Cardiac muscle cell (in vitro differentiated cells and primary cell): ENCODE measurements around the gene P2RX3. TPM values are rescaled to one million over a fixed set of nuclear protein-coding genes. Genes with fewer than 3 reads are reported as not detected.

Source experiments
- DNase-seq, 2 donors: peaks; one replicate each; pipeline versions ENCODE4 v3.0.0 to v3.0.0-alpha.2; 2010 to 2017; ENCODE audit warnings: low read depth in 1 of 2, low spot score in 1 of 2
- H3K27ac ChIP-seq: fragments of 200-600 bp; sonication (generic); 2 replicates; pipeline ENCODE4 v1.5.1; 2016
- H3K27me3 ChIP-seq: fragments of 200-600 bp; sonication (generic); 2 replicates; pipeline ENCODE4 v1.6.0; 2016; ENCODE audit warnings: control low read depth
- H3K36me3 ChIP-seq: fragments of 200-600 bp; sonication (generic); 2 replicates; pipeline ENCODE4 v1.5.1; 2016; ENCODE audit warnings: control low read depth
- H3K4me1 ChIP-seq: fragments of 200-600 bp; sonication (generic); 2 replicates; pipeline ENCODE4 v1.8.1; 2017; ENCODE audit warnings: low read depth, mild to moderate bottlenecking, mixed run types
- H3K4me3 ChIP-seq: fragments of 200-600 bp; sonication (generic); 2 replicates; pipeline ENCODE4 v1.5.1; 2016; ENCODE audit warnings: mild to moderate bottlenecking
- H3K9me3 ChIP-seq: fragments of 200-600 bp; sonication (generic); 2 replicates; pipeline ENCODE4 v1.5.1; 2017; ENCODE audit warnings: low read depth, mild to moderate bottlenecking, control low read depth
- CTCF ChIP-seq: IDR thresholded peaks from 2 replicates; pipeline ENCODE4 v1.5.1; 2012; ENCODE audit warnings: low read depth, mild to moderate bottlenecking, low read length
- polyA plus RNA-seq: library from polyadenylated mRNA; unstranded; fragments of >200 nt; fragmentation: Nextera tagmentation; extraction: Ambion mirVana; gene quantifications from 2 replicates; pipeline ENCODE4 v1.2.1, GENCODE V29; 2016
- total RNA-seq: library from RNA; depleted of rRNA; stranded (reverse); fragments of >200 nt; gene quantifications from 2 replicates; pipeline ENCODE4 v1.2.3, GENCODE V29; 2016

The P2RX3 gene
- total and polyA plus RNA-seq, 2 experiments from 2014 or later: 0.09 to 0.62 TPM

GRCh38 chr11:57324886-57325734, 13.0 kb upstream of the P2RX3 start, which contains the start of gene TNKS1BP1:
TNKS1BP1 (minus strand) TSS chr11:57324952; CDS start chr11:57321885, 3,067 bp downstream.
- no peaks in the 10 kb centered on the region for H3K27me3 ChIP-seq
- peak within 1 kb of the TSS; percentile 94 for H3K27ac ChIP-seq
- DNase-seq: peak; percentile 98 to 99
- H3K4me3 ChIP-seq: peak within 1 kb of the TSS; percentile 64
- H3K36me3 ChIP-seq: peaks cover 25% of the 10 kb centered on the region
- no peaks in the 10 kb centered on the region for H3K9me3 ChIP-seq
- H3K4me1 ChIP-seq: peaks cover 33% of the 10 kb centered on the region
- no peak for TF ChIP-seq CTCF

- Histone ChIP-seq H3K4me1 (peaks cover 33% of the 10 kb centered on the region), H3K4me3 (peak overlapping the region; percentile 64), H3K9me3 (no peaks in the 10 kb centered on the region), H3K27me3 (no peaks in the 10 kb centered on the region), H3K36me3 (peaks cover 31% of the 10 kb centered on the region), H3K27ac (peak overlapping the region; percentile 94)
- no peak for TF ChIP-seq CTCF
- no peak for DNase-seq
Observed at GRCh38 chr11:57325735-57326048, 12.5 kb upstream of the P2RX3 start.

GRCh38 chr11:57327721-57328120, 10.4 kb upstream of the P2RX3 start:
- DNase-seq: no peak
- Histone ChIP-seq H3K9me3 (no peaks in the 10 kb centered on the region), H3K36me3 (peaks cover 48% of the 10 kb centered on the region), H3K4me3 (no peak overlapping the region), H3K4me1 (peaks cover 15% of the 10 kb centered on the region), H3K27ac (no peak overlapping the region), H3K27me3 (no peaks in the 10 kb centered on the region)
- no peak for TF ChIP-seq CTCF

GRCh38 chr11:57330029-57330428, 8.1 kb upstream of the P2RX3 start:
- Histone ChIP-seq H3K36me3 (peaks cover 48% of the 10 kb centered on the region), H3K4me1 (peaks cover 10% of the 10 kb centered on the region), H3K9me3 (no peaks in the 10 kb centered on the region), H3K4me3 (no peak overlapping the region), H3K27ac (no peak overlapping the region), H3K27me3 (no peaks in the 10 kb centered on the region)
- TF ChIP-seq CTCF: no peak
- DNase-seq: no peak

GRCh38 chr11:57331720-57332119, 6.4 kb upstream of the P2RX3 start:
- no peak for TF ChIP-seq CTCF
- Histone ChIP-seq H3K27me3 (no peaks in the 10 kb centered on the region), H3K36me3 (peaks cover 48% of the 10 kb centered on the region), H3K9me3 (no peaks in the 10 kb centered on the region), H3K27ac (no peak overlapping the region), H3K4me1 (peaks cover 7% of the 10 kb centered on the region), H3K4me3 (no peak overlapping the region)
- DNase-seq: no peak
